MM.1S (cell line): Measurements from ENCODE around the gene TMOD3.
A peak's percentile ranks its signal among the peaks of the same experiment; 100 is the strongest.

ENCODE experiments used
- EZH2phosphoT487 ChIP-seq: fragments of 300-600 bp; sonication (generic); IDR thresholded peaks from 2 replicates; pipeline ENCODE4 v1.6.1; 2018; ENCODE audit warnings: antibody characterized with exemption, low read length
- TF ChIP-seq, protein P1 (sequence below): fragments of 300-600 bp; sonication (generic); IDR thresholded peaks from 2 replicates; pipeline ENCODE4 v1.5.1; 2016; ENCODE audit warnings: antibody characterized with exemption, low read length, mixed read lengths

DNA sequence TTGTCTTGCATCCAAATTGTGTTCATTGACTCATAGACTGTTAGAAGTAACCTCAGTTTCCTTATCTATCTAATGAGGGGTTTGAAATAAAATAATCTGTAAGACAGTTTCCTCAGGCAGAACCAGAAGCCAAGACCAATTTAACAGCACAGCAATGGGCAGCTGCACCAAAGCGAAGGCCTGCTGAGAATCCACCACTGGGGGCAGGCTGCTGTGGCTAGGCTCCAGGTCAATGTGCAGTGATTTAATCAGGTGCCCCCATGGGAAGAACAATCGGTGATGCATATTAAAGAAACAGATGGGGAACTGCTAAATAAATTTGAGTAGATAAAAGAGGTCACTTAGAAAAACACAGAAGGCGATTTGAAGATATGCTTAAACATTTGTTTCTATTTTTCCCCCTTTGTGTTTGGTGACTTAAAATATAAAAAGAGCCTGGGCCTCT is 28.0 kb upstream of the TMOD3 start:
- TF ChIP-seq, protein P1, sequence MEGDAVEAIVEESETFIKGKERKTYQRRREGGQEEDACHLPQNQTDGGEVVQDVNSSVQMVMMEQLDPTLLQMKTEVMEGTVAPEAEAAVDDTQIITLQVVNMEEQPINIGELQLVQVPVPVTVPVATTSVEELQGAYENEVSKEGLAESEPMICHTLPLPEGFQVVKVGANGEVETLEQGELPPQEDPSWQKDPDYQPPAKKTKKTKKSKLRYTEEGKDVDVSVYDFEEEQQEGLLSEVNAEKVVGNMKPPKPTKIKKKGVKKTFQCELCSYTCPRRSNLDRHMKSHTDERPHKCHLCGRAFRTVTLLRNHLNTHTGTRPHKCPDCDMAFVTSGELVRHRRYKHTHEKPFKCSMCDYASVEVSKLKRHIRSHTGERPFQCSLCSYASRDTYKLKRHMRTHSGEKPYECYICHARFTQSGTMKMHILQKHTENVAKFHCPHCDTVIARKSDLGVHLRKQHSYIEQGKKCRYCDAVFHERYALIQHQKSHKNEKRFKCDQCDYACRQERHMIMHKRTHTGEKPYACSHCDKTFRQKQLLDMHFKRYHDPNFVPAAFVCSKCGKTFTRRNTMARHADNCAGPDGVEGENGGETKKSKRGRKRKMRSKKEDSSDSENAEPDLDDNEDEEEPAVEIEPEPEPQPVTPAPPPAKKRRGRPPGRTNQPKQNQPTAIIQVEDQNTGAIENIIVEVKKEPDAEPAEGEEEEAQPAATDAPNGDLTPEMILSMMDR: peak; percentile 51
- no peak for TF ChIP-seq EZH2phosphoT487
